Measurements from ENCODE around the gene TSFM. TPM values are rescaled to one million over a fixed set of nuclear protein-coding genes. Genes with fewer than 3 reads are reported as not detected.

The TSFM gene
- total and polyA plus RNA-seq, 9 of the 15 experiments (the other 6 are each of a cell fraction or from before 2014, with no cell fraction given) = 44.6 to 198 (median 60.2) TPM

- POLR2A ChIA-PET = interaction anchor here (1.0 to 2.5 kb wide), 3 partner anchors 8 to 223 kb away, joined by 4 to 15 read pairs (median 6); partner anchors contain the start of gene DDIT3
- TF ChIP-seq MEF2A (IDR thresholded peaks at IDR 0.05; ENCODE audit: control insufficient read depth, low read depth, low read length) (no peak), PHF21A (IDR thresholded peaks at IDR 0.05; ENCODE audit: borderline replicate concordance, low read depth) (no peak), BACH1 (tag; IDR thresholded peaks at IDR 0.05) (no peak), RNF2 (IDR thresholded peaks at IDR 0.05) (no peak), ETS2 (tag; IDR thresholded peaks at IDR 0.05; ENCODE audit: borderline replicate concordance, poor library complexity, severe bottlenecking) (no peak), NR2C2 (CRISPR knock-in tag; IDR thresholded peaks at IDR 0.05) (no peak), NR2C2 (tag; IDR thresholded peaks at IDR 0.05) (no peak), PHB2 (IDR thresholded peaks at IDR 0.05; ENCODE audit: low read depth) (no peak), PTRF (tag; IDR thresholded peaks at IDR 0.05) (no peak), PRDM10 (IDR thresholded peaks at IDR 0.05; ENCODE audit: partially characterized antibody) (no peak)
- Histone ChIP-seq H3K4me3 (no peak overlapping the region; the same call in 1 of the 2 replicates), H3K27me3 (ENCODE audit: control insufficient read depth in 2 of 2, insufficient read depth in 2 of 2, low read length in 2 of 2) (peaks cover 0 to 12% of the 10 kb centered on the region in 2 experiments; a peak in 2 of 5 replicates), H3K4me1 (replicated peaks in 1 of 2; ENCODE audit: control insufficient read depth in 2 of 2, insufficient read depth in 2 of 2, low read length in 2 of 2) (peaks cover 7 to 13% of the 10 kb centered on the region in 2 experiments; a peak in 3 of 5 replicates), H3K79me2 (ENCODE audit: control insufficient read depth, insufficient read depth, low read length) (peaks cover 8% of the 10 kb centered on the region; the same call in 1 of the 3 replicates), H2AFZ (ENCODE audit: low read depth, low read length) (peak overlapping the region; percentile 90), H3K27ac (ENCODE audit: extremely low read depth, low read depth, low read length) (peak overlapping the region; percentile 84), H3K36me3 (ENCODE audit: control insufficient read depth, insufficient read depth, low read length) (peaks cover 29% of the 10 kb centered on the region), H3K4me2 (ENCODE audit: insufficient read depth, low read length) (peak overlapping the region; percentile 88), H3K9me3 (replicated peaks; ENCODE audit: control insufficient read depth, insufficient read depth, low read depth, low read length) (no peaks in the 10 kb centered on the region), H4K20me1 (replicated peaks; ENCODE audit: control insufficient read depth, insufficient read depth, low read length) (no peaks in the 10 kb centered on the region), H3K9me1 (ENCODE audit: control insufficient read depth, insufficient read depth, low read length) (no peaks in the 10 kb centered on the region), H3K9ac (ENCODE audit: insufficient read depth in 1 of 2, low read depth in 2 of 2, low read length in 2 of 2) (peak overlapping the region in 1 of 2 experiments; percentile 88; a peak in 2 of 4 replicates)
- intact Hi-C loops (cut with micrococcal nuclease) = no loop called here
- ATAC-seq (no peak), DNase-seq (ENCODE audit: extremely low read depth in 1 of 4, low spot score in 3 of 4) (no peak), FAIRE-seq (no peak)
- 67% methylated on average over 2 of the region's 2 CpGs for WGBS (ENCODE audit: insufficient coverage, low coverage, missing lambda C conversion rate)
- in situ Hi-C loops (cut with MboI) = loop anchor here (10.0 kb wide), 1 partner anchor 429 kb away; no protein-coding TSS in a partner anchor
- no TSS peak for BruUV-seq (replicated peaks)
- CTCF ChIA-PET (ENCODE audit: low intra/inter-chr PET ratio) = no interaction called here
These were observed 38.8 kb upstream of the TSFM start for GRCh38 chr12:57743769-57744168.

Data from K562 (cell line).